HCT116 (cell line): ENCODE measurements around the gene PLD5. TPM values are rescaled to one million over a fixed set of nuclear protein-coding genes. Genes with fewer than 3 reads are reported as not detected.

Experiments used
- ATAC-seq: fragments of 200-7000 bp; cut with Tn5 transposase; 2 replicates; pipeline ENCODE4 v1.9.1; 2020; ENCODE audit warnings: mild to moderate bottlenecking, moderate library complexity
- BruUV-seq: library from RNA; stranded (reverse); fragments of 400-500 nt; replicated peaks from 2 replicates; lab custom pipeline; 2021; lab: Mats Ljungman, UMichigan
- CTCF ChIA-PET: fragments of 300-600 bp; sonication (Branson Sonifier 250); formaldehyde crosslinking; loops from one replicate; lab custom pipeline; 2021; ENCODE audit warnings: antibody characterized with exemption; lab: Charles Lee
- POLR2A ChIA-PET: fragments of 300-600, 350-600 bp; sonication (Branson Sonifier 250); formaldehyde crosslinking; loops from one replicate; lab custom pipeline; 2021; ENCODE audit warnings: antibody characterized with exemption; lab: Charles Lee
- RAD21 ChIA-PET, 2 experiments: fragments of 300-600 bp; sonication (Branson Sonifier 250); formaldehyde crosslinking; loops; one replicate each; lab custom pipeline; 2023; ENCODE audit warnings: low total read pairs in 2 of 2; ENCODE audit not compliant: uncharacterized antibody in 2 of 2, unreplicated experiment in 2 of 2, low non-redundant PET in 1 of 2; lab: Charles Lee
- DNase-seq: peaks from one replicate; pipeline ENCODE4 v3.0.0-alpha.2; 2010; ENCODE audit warnings: low read depth, low spot score
- H2AFZ ChIP-seq: fragments of 200-600 bp; shearing (Covaris generic), sonication (generic); 2 replicates; pipeline ENCODE4 v1.6.1; 2017; ENCODE audit warnings: low read depth, mixed run types, mixed read lengths, antibody characterized with exemption, low read length; ENCODE audit not compliant: poor library complexity, severe bottlenecking
- H3K27ac ChIP-seq: 2 replicates; pipeline ENCODE4 v1.5.1; 2012; ENCODE audit warnings: low read depth, low read length
- H3K27me3 ChIP-seq: fragments of 200-600 bp; sonication (generic); 2 replicates; pipeline ENCODE4 v1.6.1; 2016; ENCODE audit warnings: mixed run types, low read length, mixed read lengths; ENCODE audit not compliant: insufficient read depth
- H3K36me3 ChIP-seq, 2 experiments: fragments of 200-500 bp in 1 of 2; fragments of 200-600 bp in 1 of 2; sonication (Bioruptor generic) in 1 of 2; sonication (generic) in 1 of 2; 2 replicates each; pipeline versions ENCODE4 v1.5.1 to v1.6.1; 2014 to 2016; ENCODE audit warnings: low read length in 2 of 2, inconsistent platforms in 1 of 2, mixed read lengths in 1 of 2, mixed run types in 1 of 2; ENCODE audit not compliant: insufficient read depth in 2 of 2, control insufficient read depth in 1 of 2
- H3K4me1 ChIP-seq, 2 experiments: fragments of 200-600 bp in 1 of 2; sonication (generic) in 1 of 2; 2 replicates each; pipeline versions ENCODE4 v1.5.1 to v1.6.1; 2012 to 2017; ENCODE audit warnings: low read length in 2 of 2, inconsistent platforms in 1 of 2, mild to moderate bottlenecking in 1 of 2, mixed read lengths in 1 of 2, mixed run types in 1 of 2, moderate library complexity in 1 of 2; ENCODE audit not compliant: insufficient read depth in 2 of 2, control insufficient read depth in 1 of 2
- H3K4me2 ChIP-seq: fragments of 200-600 bp; sonication (generic); 2 replicates; pipeline ENCODE4 v1.6.1; 2017; ENCODE audit warnings: mixed run types, low read length, mixed read lengths
- H3K4me3 ChIP-seq, 2 experiments: fragments of 200-600 bp in 1 of 2; sonication (generic) in 1 of 2; replicated peaks in 1 of 2; 2 replicates each; pipeline ENCODE4 v1.5.1; 2011 to 2016; ENCODE audit warnings: low read length in 2 of 2, control low read depth in 1 of 2, low read depth in 1 of 2, mild to moderate bottlenecking in 1 of 2, mixed read lengths in 1 of 2, mixed run types in 1 of 2
- H3K79me2 ChIP-seq: fragments of 200-600 bp; sonication (generic); 2 replicates; pipeline ENCODE4 v1.6.1; 2017; ENCODE audit warnings: mild to moderate bottlenecking, mixed run types, low read length, moderate library complexity, mixed read lengths; ENCODE audit not compliant: insufficient read depth
- H3K9ac ChIP-seq: fragments of 200-600 bp; sonication (generic); 2 replicates; pipeline ENCODE4 v1.6.1; 2016; ENCODE audit warnings: low read length, mixed read lengths
- H3K9me2 ChIP-seq: fragments of 200-600 bp; sonication (generic), shearing (Covaris generic); 2 replicates; pipeline ENCODE4 v1.6.1; 2017; ENCODE audit warnings: mixed run types, mild to moderate bottlenecking, moderate library complexity; ENCODE audit not compliant: insufficient read depth
- H3K9me3 ChIP-seq, 2 experiments: fragments of 200-500 bp in 1 of 2; fragments of 200-600 bp in 1 of 2; sonication (Bioruptor generic) in 1 of 2; sonication (generic) in 1 of 2; 2 replicates each; pipeline ENCODE4 v1.6.1; 2014 to 2017; ENCODE audit warnings: low read length in 2 of 2, mixed read lengths in 2 of 2, inconsistent platforms in 1 of 2, low read depth in 1 of 2, mild to moderate bottlenecking in 1 of 2, mixed run types in 1 of 2, moderate library complexity in 1 of 2; ENCODE audit not compliant: control insufficient read depth in 1 of 2, insufficient read depth in 1 of 2
- H4K20me1 ChIP-seq: fragments of 200-600 bp; sonication (generic), shearing (Covaris generic); 2 replicates; pipeline ENCODE4 v1.6.1; 2017; ENCODE audit warnings: mixed run types, mild to moderate bottlenecking, moderate library complexity; ENCODE audit not compliant: insufficient read depth
- ATF3 ChIP-seq: IDR thresholded peaks from 2 replicates; pipeline ENCODE4 v1.6.1; 2012
- CBX3 ChIP-seq: IDR thresholded peaks from 2 replicates; pipeline ENCODE4 v1.6.1; 2012; ENCODE audit warnings: low read depth
- EGR1 ChIP-seq: IDR thresholded peaks from 2 replicates; pipeline ENCODE4 v1.6.1; 2012; ENCODE audit warnings: low read depth
- EZH2 ChIP-seq: fragments of 200-600 bp; sonication (generic); IDR thresholded peaks from 2 replicates; pipeline ENCODE4 v1.6.1; 2017; ENCODE audit warnings: antibody characterized with exemption, mixed run types
- RAD21 ChIP-seq: IDR thresholded peaks from 2 replicates; pipeline ENCODE4 v1.6.1; 2012; ENCODE audit warnings: low read depth, mild to moderate bottlenecking
- ZFX ChIP-seq: fragments of 450-650 bp; IDR thresholded peaks from 2 replicates; pipeline ENCODE4 v1.6.1; 2017
- ZNF274 ChIP-seq: fragments of 200-500 bp; sonication (Bioruptor generic); IDR thresholded peaks from 2 replicates; pipeline ENCODE4 v1.6.1; 2014; ENCODE audit warnings: mild to moderate bottlenecking, low read depth, low read length, inconsistent platforms
- intact Hi-C: fragments of 100-400 bp; cut with micrococcal nuclease; formaldehyde crosslinking; loops from 2 replicates; pipeline ENCODE4 v1.10.0; 2022
- total RNA-seq: library from RNA; stranded (reverse); gene quantifications from one replicate; pipeline ENCODE4 v1.2.1, GENCODE V29; 2021; ENCODE audit not compliant: unreplicated experiment
- TF ChIP-seq, protein P1 (sequence below), 3 experiments: fragments of 200-600 bp in 1 of 3; sonication (generic) in 1 of 3; IDR thresholded peaks in 2 of 3; conservative IDR thresholded peaks in 1 of 3; 2 replicates each; pipeline ENCODE4 v1.5.1; 2012 to 2017; ENCODE audit warnings: low read depth in 2 of 3, low read length in 2 of 3, antibody characterized with exemption in 1 of 3, borderline replicate concordance in 1 of 3, control low read depth in 1 of 3, mild to moderate bottlenecking in 1 of 3, mixed read lengths in 1 of 3, mixed run types in 1 of 3, moderate library complexity in 1 of 3; ENCODE audit not compliant: insufficient read depth in 1 of 3

The PLD5 gene
- total RNA-seq, 1 experiment from 2014 or later = not detected

- Histone ChIP-seq H3K9me2 (no peaks in the 10 kb centered on the region), H3K4me1 (no peaks in the 10 kb centered on the region), H2AFZ (no peak overlapping the region), H3K9me3 (no peaks in the 10 kb centered on the region), H3K27ac (no peak overlapping the region), H3K9ac (no peak overlapping the region), H3K79me2 (no peaks in the 10 kb centered on the region), H4K20me1 (no peaks in the 10 kb centered on the region), H3K36me3 (no peaks in the 10 kb centered on the region), H3K4me2 (no peak overlapping the region), H3K27me3 (peaks cover 29% of the 10 kb centered on the region; the same call in 1 of the 2 replicates), H3K4me3 (no peak overlapping the region)
- ATAC-seq (no peak), DNase-seq (no peak)
- no TSS peak for BruUV-seq
- RAD21 ChIA-PET = no interaction called here
- POLR2A ChIA-PET = no interaction called here
- CTCF ChIA-PET = no interaction called here
- intact Hi-C loops = no loop called here
- TF ChIP-seq EGR1 = no peak
- no peak for TF ChIP-seq ZNF274
- no peak for TF ChIP-seq CBX3
- TF ChIP-seq ZFX = no peak
- TF ChIP-seq EZH2 = no peak
These were observed 392.2 kb downstream of the PLD5 start for GRCh38 chr1:242132121-242132817.

GRCh38 chr1:242128951-242129502, 395.5 kb downstream of the PLD5 start:
- TF ChIP-seq ATF3 (no peak), RAD21 (peak; percentile 43)
- TF ChIP-seq, protein P1, sequence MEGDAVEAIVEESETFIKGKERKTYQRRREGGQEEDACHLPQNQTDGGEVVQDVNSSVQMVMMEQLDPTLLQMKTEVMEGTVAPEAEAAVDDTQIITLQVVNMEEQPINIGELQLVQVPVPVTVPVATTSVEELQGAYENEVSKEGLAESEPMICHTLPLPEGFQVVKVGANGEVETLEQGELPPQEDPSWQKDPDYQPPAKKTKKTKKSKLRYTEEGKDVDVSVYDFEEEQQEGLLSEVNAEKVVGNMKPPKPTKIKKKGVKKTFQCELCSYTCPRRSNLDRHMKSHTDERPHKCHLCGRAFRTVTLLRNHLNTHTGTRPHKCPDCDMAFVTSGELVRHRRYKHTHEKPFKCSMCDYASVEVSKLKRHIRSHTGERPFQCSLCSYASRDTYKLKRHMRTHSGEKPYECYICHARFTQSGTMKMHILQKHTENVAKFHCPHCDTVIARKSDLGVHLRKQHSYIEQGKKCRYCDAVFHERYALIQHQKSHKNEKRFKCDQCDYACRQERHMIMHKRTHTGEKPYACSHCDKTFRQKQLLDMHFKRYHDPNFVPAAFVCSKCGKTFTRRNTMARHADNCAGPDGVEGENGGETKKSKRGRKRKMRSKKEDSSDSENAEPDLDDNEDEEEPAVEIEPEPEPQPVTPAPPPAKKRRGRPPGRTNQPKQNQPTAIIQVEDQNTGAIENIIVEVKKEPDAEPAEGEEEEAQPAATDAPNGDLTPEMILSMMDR (IDR thresholded peaks at IDR 0.05 in 2 of 3, conservative IDR thresholded peaks at IDR 0.05 in 1 of 3; ENCODE audit: borderline replicate concordance in 1 of 3, insufficient read depth in 1 of 3, low read depth in 2 of 3, low read length in 2 of 3) = peak; percentile 34 to 53 (median 43); a peak in 5 of 6 replicates
- TF ChIP-seq, all 23 proteins: peak for 2
- Histone ChIP-seq H4K20me1 (no peaks in the 10 kb centered on the region), H3K9me3 (no peaks in the 10 kb centered on the region), H3K4me3 (no peak overlapping the region), H3K4me1 (no peaks in the 10 kb centered on the region), H3K27me3 (0 out of 2 replicates have a peak, but pooled peaks cover 2% of the 10 kb centered on the region), H3K79me2 (no peaks in the 10 kb centered on the region), H3K4me2 (no peak overlapping the region), H3K9me2 (no peaks in the 10 kb centered on the region), H3K36me3 (no peaks in the 10 kb centered on the region), H2AFZ (no peak overlapping the region), H3K9ac (no peak overlapping the region), H3K27ac (no peak overlapping the region)
- peak; percentile 88 for ATAC-seq
- no TSS peak for BruUV-seq
- intact Hi-C loops = loop anchor here (5.0 kb wide), 1 partner anchor 107 kb away; no protein-coding TSS in a partner anchor
- ChIA-PET RAD21 (no interaction called here), POLR2A (no interaction called here), CTCF (interaction anchor here (0.5 to 1.3 kb wide), 6 partner anchors 8 to 131 kb away, joined by 3 to 5 read pairs (median 3); no protein-coding TSS in a partner anchor)
- peak; percentile 31 for DNase-seq
